Spleen (tissue), 11 donors: Measurements from ENCODE around the gene FANCE. TPM values are rescaled to one million over a fixed set of nuclear protein-coding genes. Genes with fewer than 3 reads are reported as not detected.

Source experiments
- DNase-seq: peaks from one replicate; pipeline ENCODE4 v3.0.0-alpha.2; 2020
- H3K27ac ChIP-seq, 8 donors: fragments of 200-600 bp; sonication (generic) in 7 of 8; 1 replicate in 4 of 8; 2 replicates in 4 of 8; pipeline versions ENCODE4 v1.5.0 to v1.8.0; 2016 to 2021; ENCODE audit warnings: inconsistent platforms in 4 of 8, mild to moderate bottlenecking in 4 of 8, moderate library complexity in 1 of 8
- H3K27me3 ChIP-seq, 7 donors: fragments of 200-600 bp; sonication (generic) in 6 of 7; replicated peaks in 1 of 7; 1 replicate in 4 of 7; 2 replicates in 3 of 7; pipeline versions ENCODE4 v1.5.0 to v1.8.0; 2016 to 2021; ENCODE audit warnings: inconsistent platforms in 3 of 7, mild to moderate bottlenecking in 1 of 7
- H3K36me3 ChIP-seq, 6 donors: fragments of 200-600 bp; sonication (generic) in 5 of 6; 1 replicate in 4 of 6; 2 replicates in 2 of 6; pipeline versions ENCODE4 v1.5.0 to v1.8.0; 2016 to 2021; ENCODE audit warnings: inconsistent platforms in 2 of 6
- H3K4me1 ChIP-seq, 6 donors: fragments of 200-600 bp; sonication (generic) in 5 of 6; 1 replicate in 3 of 6; 2 replicates in 3 of 6; pipeline versions ENCODE4 v1.5.0 to v1.8.0; 2016 to 2021; ENCODE audit warnings: inconsistent platforms in 3 of 6
- H3K4me3 ChIP-seq, 8 donors: fragments of 200-600 bp; sonication (generic) in 7 of 8; 1 replicate in 4 of 8; 2 replicates in 4 of 8; pipeline versions ENCODE4 v1.5.0 to v1.8.0; 2016 to 2021; ENCODE audit warnings: inconsistent platforms in 4 of 8, mild to moderate bottlenecking in 4 of 8, moderate library complexity in 2 of 8
- H3K9me3 ChIP-seq, 8 donors: fragments of 200-600 bp; sonication (generic) in 7 of 8; 1 replicate in 4 of 8; 2 replicates in 4 of 8; pipeline versions ENCODE4 v1.5.0 to v1.8.0; 2016 to 2021; ENCODE audit warnings: inconsistent platforms in 4 of 8
- POLR2A ChIP-seq, 3 donors: fragments of 450-650 bp; IDR thresholded peaks; one replicate each; pipeline ENCODE4 v1.5.1; 2017; ENCODE audit warnings: antibody characterized with exemption in 3 of 3, mild to moderate bottlenecking in 1 of 3
- POLR2AphosphoS5 ChIP-seq, 3 donors: sonication (generic); formaldehyde crosslinking; IDR thresholded peaks; one replicate each; pipeline ENCODE4 v1.5.1; 2017; ENCODE audit warnings: antibody characterized with exemption in 3 of 3
- WGBS, 5 donors: extraction: QIAGEN DNeasy Blood & Tissue Kit in 3 of 5; methylation state at CpG; one replicate each; pipeline versions ENCODE4 v1.1.5 to v1.1.7; 2013 to 2018; 5-methylcytosine and 5-hydroxymethylcytosine counted together
- intact Hi-C: fragments of 100-400 bp; cut with DNase I; formaldehyde crosslinking; loops from one replicate; pipeline ENCODE4 v1.15.0; 2023; ENCODE audit warnings: low total_unique reads
- polyA plus RNA-seq, 3 donors: library from polyadenylated mRNA; stranded (reverse); fragments of 200-250 nt; gene quantifications; one replicate each; pipeline ENCODE4 v1.2.1, GENCODE V29; 2013
- total RNA-seq, 7 donors: library from RNA; depleted of rRNA in 3 of 7; stranded (reverse); fragments of >200 nt in 3 of 7; fragmentation: NEBNext Ultra II Directional in 4 of 7; extraction: Animal tissue kit (Norgen Biotek cat#: 25700) in 4 of 7; gene quantifications; one replicate each; pipeline versions ENCODE4 v1.1.0 to v1.2.1, GENCODE V29; 2016 to 2021
- TF ChIP-seq, protein P1 (sequence below), 11 experiments: fragments of 200-600 bp in 7 of 11; fragments of 450-650 bp in 4 of 11; sonication (generic) in 4 of 11; IDR thresholded peaks in 8 of 11; conservative IDR thresholded peaks in 3 of 11; 1 replicate in 7 of 11; 2 replicates in 4 of 11; pipeline versions ENCODE4 v1.4.0 to v1.8.0; 2016 to 2021; ENCODE audit warnings: antibody characterized with exemption in 11 of 11, inconsistent platforms in 4 of 11, mild to moderate bottlenecking in 1 of 11
- donor health status: healthy with polysubstance abuse.
- donor health status: DM: no; HTN: no; CAD: no; lungs with moderate emphysema.
- donor health status: DM: no; HTN: no; CAD: no.
- donor health status: Bipolar disorder and iron deficiency.
- donor health status: healthy.
- donor health status: DM: no; HTN: no; CAD: no.
- donor health status: DM: yes; HTN: yes; CAD: no.

Gene FANCE
- total and polyA plus RNA-seq, 10 donors, result 2.9 to 5.8 (median 4.2) TPM

- Histone ChIP-seq H3K36me3 (peaks cover 0 to 66% (median 36%) of the 10 kb centered on the region in 6 donors), H3K27ac (peak overlapping the region in 4 of 8 donors; percentile 5 to 44 (median 28))
- 61 to 66% (median 64%) methylated on average over 8 of the region's 8 CpGs for WGBS, 5 donors
Measured at GRCh38 chr6:35471836-35472345, 19.8 kb downstream of the FANCE start.

GRCh38 chr6:35473075-35473849 lies 21.1 kb downstream of the FANCE start:
- Histone ChIP-seq H3K4me1 (peaks cover 19 to 53% (median 35%) of the 10 kb centered on the region in 6 donors), H3K4me3 (no peak overlapping the region), H3K27ac (no peak overlapping the region), H3K27me3 (no peaks in the 10 kb centered on the region), H3K9me3 (no peaks in the 10 kb centered on the region), H3K36me3 (peaks cover 0 to 68% (median 36%) of the 10 kb centered on the region in 6 donors)
- intact Hi-C loops, result no loop called here
- TF ChIP-seq POLR2AphosphoS5 (IDR thresholded peaks at IDR 0.05) (peak in 1 of 3 donors; percentile 42), POLR2A (IDR thresholded peaks at IDR 0.05) (no peak)
- TF ChIP-seq, protein P1, sequence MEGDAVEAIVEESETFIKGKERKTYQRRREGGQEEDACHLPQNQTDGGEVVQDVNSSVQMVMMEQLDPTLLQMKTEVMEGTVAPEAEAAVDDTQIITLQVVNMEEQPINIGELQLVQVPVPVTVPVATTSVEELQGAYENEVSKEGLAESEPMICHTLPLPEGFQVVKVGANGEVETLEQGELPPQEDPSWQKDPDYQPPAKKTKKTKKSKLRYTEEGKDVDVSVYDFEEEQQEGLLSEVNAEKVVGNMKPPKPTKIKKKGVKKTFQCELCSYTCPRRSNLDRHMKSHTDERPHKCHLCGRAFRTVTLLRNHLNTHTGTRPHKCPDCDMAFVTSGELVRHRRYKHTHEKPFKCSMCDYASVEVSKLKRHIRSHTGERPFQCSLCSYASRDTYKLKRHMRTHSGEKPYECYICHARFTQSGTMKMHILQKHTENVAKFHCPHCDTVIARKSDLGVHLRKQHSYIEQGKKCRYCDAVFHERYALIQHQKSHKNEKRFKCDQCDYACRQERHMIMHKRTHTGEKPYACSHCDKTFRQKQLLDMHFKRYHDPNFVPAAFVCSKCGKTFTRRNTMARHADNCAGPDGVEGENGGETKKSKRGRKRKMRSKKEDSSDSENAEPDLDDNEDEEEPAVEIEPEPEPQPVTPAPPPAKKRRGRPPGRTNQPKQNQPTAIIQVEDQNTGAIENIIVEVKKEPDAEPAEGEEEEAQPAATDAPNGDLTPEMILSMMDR (IDR thresholded peaks at IDR 0.05 in 8 of 11, conservative IDR thresholded peaks at IDR 0.05 in 3 of 11), result no peak
- WGBS, 5 donors, result 74 to 89% (median 82%) methylated on average over 8 to 9 of the region's 9 CpGs
- DNase-seq, result no peak

More at GRCh38 chr6:35471836-35472345, 19.8 kb downstream of the FANCE start:
- H3K4me1 ChIP-seq, result peaks cover 22 to 62% (median 43%) of the 10 kb centered on the region in 6 donors
- no peaks in the 10 kb centered on the region for H3K27me3 ChIP-seq
- H3K9me3 ChIP-seq, result no peaks in the 10 kb centered on the region
- TF ChIP-seq POLR2A (IDR thresholded peaks at IDR 0.05) (no peak), POLR2AphosphoS5 (IDR thresholded peaks at IDR 0.05) (no peak)
- TF ChIP-seq, protein P1 (IDR thresholded peaks at IDR 0.05 in 8 of 11, conservative IDR thresholded peaks at IDR 0.05 in 3 of 11), result no peak
- H3K4me3 ChIP-seq, result no peak overlapping the region
- intact Hi-C loops, result no loop called here
- no peak for DNase-seq

GRCh38 chr6:35473850-35474130 lies 21.7 kb downstream of the FANCE start:
- intact Hi-C loops, result no loop called here
- Histone ChIP-seq H3K27me3 (no peaks in the 10 kb centered on the region), H3K4me3 (no peak overlapping the region), H3K4me1 (peaks cover 19 to 51% (median 35%) of the 10 kb centered on the region in 6 donors), H3K9me3 (no peaks in the 10 kb centered on the region), H3K36me3 (peaks cover 0 to 69% (median 36%) of the 10 kb centered on the region in 6 donors), H3K27ac (no peak overlapping the region)
- TF ChIP-seq POLR2AphosphoS5 (IDR thresholded peaks at IDR 0.05), result peak in 1 of 3 donors; percentile 3
- TF ChIP-seq, protein P1 (IDR thresholded peaks at IDR 0.05 in 8 of 11, conservative IDR thresholded peaks at IDR 0.05 in 3 of 11), result no peak
- DNase-seq, result no peak

- TF ChIP-seq POLR2AphosphoS5 (IDR thresholded peaks at IDR 0.05), result peak; percentile 38 to 71 (median 41)
- TF ChIP-seq, protein P1 (IDR thresholded peaks at IDR 0.05 in 8 of 11, conservative IDR thresholded peaks at IDR 0.05 in 3 of 11), result no peak
- WGBS, 5 donors, result 87 to 95% (median 89%) methylated on average over 10 to 14 of the region's 14 CpGs
- intact Hi-C loops, result no loop called here
- Histone ChIP-seq H3K27ac (no peak overlapping the region), H3K27me3 (no peaks in the 10 kb centered on the region), H3K36me3 (peaks cover 0 to 72% (median 36%) of the 10 kb centered on the region in 6 donors), H3K4me1 (peaks cover 18 to 45% (median 29%) of the 10 kb centered on the region in 6 donors), H3K4me3 (no peak overlapping the region), H3K9me3 (no peaks in the 10 kb centered on the region)
- no peak for DNase-seq
Measured at GRCh38 chr6:35474131-35474941, 22.2 kb downstream of the FANCE start.
